Measurements from ENCODE around the gene LCT.

LCT gene

DNA sequence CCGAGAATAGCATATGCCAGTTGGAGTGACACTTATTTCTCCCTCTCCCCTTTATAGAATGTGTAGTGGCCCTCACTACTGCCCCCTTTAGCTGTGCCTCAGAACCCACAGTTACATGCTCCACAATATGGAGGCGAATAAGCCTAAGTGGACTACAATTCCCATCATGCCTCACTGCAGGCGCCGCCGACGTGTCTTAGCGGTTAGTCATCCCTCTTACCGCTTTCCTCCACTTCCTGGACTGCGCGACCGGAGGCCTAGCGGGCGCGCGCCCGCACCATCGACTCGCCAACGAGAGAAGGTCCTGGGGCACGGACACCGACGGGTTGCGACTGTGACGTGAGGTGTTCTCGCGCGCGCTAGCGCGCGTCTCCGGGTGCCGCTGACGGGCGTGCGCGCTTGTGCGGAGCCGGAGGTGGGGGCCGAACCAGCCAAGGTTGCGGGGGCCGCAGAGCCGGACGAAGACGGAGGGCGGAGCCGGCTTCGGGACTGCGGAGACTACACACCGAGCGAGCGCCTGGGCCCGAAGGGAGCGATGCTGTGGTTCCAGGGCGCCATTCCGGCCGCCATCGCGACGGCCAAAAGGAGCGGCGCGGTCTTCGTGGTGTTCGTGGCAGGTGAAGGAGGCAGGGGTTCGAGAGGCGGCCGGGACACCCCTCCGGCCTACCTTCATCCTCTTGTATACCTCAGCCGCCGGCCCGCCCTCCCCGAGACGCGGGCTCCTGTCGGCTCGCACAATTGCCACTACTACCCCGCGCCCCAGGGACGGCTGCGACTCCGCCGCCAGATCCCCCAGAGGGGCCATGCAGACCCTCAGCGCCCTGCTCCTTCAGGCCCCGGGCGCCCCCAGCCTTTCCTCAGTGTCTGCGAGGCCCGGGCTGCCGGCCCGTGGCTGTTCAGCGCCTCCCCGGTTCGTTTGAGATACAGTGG is 95.3 kb downstream of the LCT start, which contains the start of gene UBXN4:
UBXN4 (plus strand) TSS at position 461 of the 930 bp plus-strand sequence; CDS start at position 536, 75 bp downstream.
- peak; percentile 98 for DNase-seq (ENCODE audit: low spot score)

GRCh38 chr2:135741043-135741394 is 96.0 kb downstream of the LCT start:
- DNase-seq (ENCODE audit: low spot score): no peak

- no peak for DNase-seq (ENCODE audit: low spot score)
Measured at GRCh38 chr2:135740206-135740605, 96.8 kb downstream of the LCT start.
